Keratinocyte (primary cell): ENCODE measurements around the gene KRTAP19-5. TPM values are rescaled to one million over a fixed set of nuclear protein-coding genes. Genes with fewer than 3 reads are reported as not detected.

Experiments
- DNase-seq: peaks from one replicate; pipeline ENCODE4 v3.0.0-alpha.2; 2011; ENCODE audit warnings: low read depth, missing footprints, low spot score
- FAIRE-seq: peaks from 2 replicates; lab custom pipeline; 2011; peaks lifted over from hg19 to GRCh38; lab: Jason Lieb, UNC
- H2AFZ ChIP-seq: 2 replicates; pipeline ENCODE4 v1.6.0; 2012; ENCODE audit warnings: low read length, control low read depth, inconsistent platforms; ENCODE audit not compliant: control insufficient read depth
- H3K27ac ChIP-seq: 2 replicates; pipeline ENCODE4 v1.5.1; 2011; ENCODE audit warnings: low read length; ENCODE audit not compliant: control insufficient read depth, insufficient read depth
- H3K27me3 ChIP-seq: 3 replicates; pipeline ENCODE4 v1.6.0; 2011; ENCODE audit warnings: low read length; ENCODE audit not compliant: control insufficient read depth, insufficient read depth; ENCODE audit errors: extremely low read depth
- H3K36me3 ChIP-seq, 2 experiments: 2 replicates in 1 of 2; 3 replicates in 1 of 2; pipeline ENCODE4 v1.5.1; 2011; ENCODE audit warnings: low read length in 2 of 2, mild to moderate bottlenecking in 1 of 2; ENCODE audit not compliant: control insufficient read depth in 2 of 2, insufficient read depth in 2 of 2; ENCODE audit errors: extremely low read depth in 1 of 2
- H3K4me1 ChIP-seq: 3 replicates; pipeline ENCODE4 v1.5.1; 2011; ENCODE audit warnings: low read length; ENCODE audit not compliant: control insufficient read depth, insufficient read depth; ENCODE audit errors: extremely low read depth
- H3K4me2 ChIP-seq: 3 replicates; pipeline ENCODE4 v1.6.0; 2011; ENCODE audit warnings: low read depth, low read length; ENCODE audit not compliant: control insufficient read depth, insufficient read depth; ENCODE audit errors: extremely low read depth
- H3K4me3 ChIP-seq, 3 experiments: fragments of 200-600 bp in 1 of 3; sonication (generic) in 1 of 3; 2 replicates in 2 of 3; 3 replicates in 1 of 3; pipeline ENCODE4 v1.5.1; 2011 to 2016; ENCODE audit warnings: low read length in 3 of 3, mild to moderate bottlenecking in 3 of 3, control low read depth in 2 of 3, inconsistent platforms in 1 of 3, low read depth in 1 of 3, mixed read lengths in 1 of 3, mixed run types in 1 of 3, moderate library complexity in 1 of 3; ENCODE audit not compliant: control insufficient read depth in 2 of 3, insufficient read depth in 2 of 3; ENCODE audit errors: extremely low read depth in 1 of 3
- H3K79me2 ChIP-seq: 2 replicates; pipeline ENCODE4 v1.6.0; 2012; ENCODE audit warnings: low read length; ENCODE audit not compliant: control insufficient read depth, insufficient read depth
- H3K9ac ChIP-seq: 3 replicates; pipeline ENCODE4 v1.6.0; 2011; ENCODE audit warnings: low read length; ENCODE audit not compliant: control insufficient read depth, insufficient read depth; ENCODE audit errors: extremely low read depth
- H3K9me1 ChIP-seq: 3 replicates; pipeline ENCODE4 v1.6.0; 2011; ENCODE audit warnings: low read length; ENCODE audit not compliant: control insufficient read depth, insufficient read depth; ENCODE audit errors: extremely low read depth
- H3K9me3 ChIP-seq: 2 replicates; pipeline ENCODE4 v1.5.1; 2012; ENCODE audit warnings: low read depth, low read length; ENCODE audit not compliant: control insufficient read depth
- H4K20me1 ChIP-seq: 3 replicates; pipeline ENCODE4 v1.6.0; 2011; ENCODE audit warnings: low read length; ENCODE audit not compliant: control insufficient read depth, insufficient read depth; ENCODE audit errors: extremely low read depth
- CTCF ChIP-seq, 3 experiments: IDR thresholded peaks in 1 of 3; conservative IDR thresholded peaks in 1 of 3; optimal IDR thresholded peaks in 1 of 3; 2 replicates in 2 of 3; 3 replicates in 1 of 3; pipeline versions ENCODE3 to v1.5.1; 2011; ENCODE audit warnings: low read length in 3 of 3, mild to moderate bottlenecking in 3 of 3, moderate library complexity in 2 of 3, control low read depth in 1 of 3, inconsistent platforms in 1 of 3; ENCODE audit not compliant: insufficient read depth in 2 of 3; ENCODE audit errors: extremely low read depth in 1 of 3
- EZH2 ChIP-seq: IDR thresholded peaks from one replicate; pipeline ENCODE4 v1.6.1; 2012; ENCODE audit warnings: inconsistent platforms, mild to moderate bottlenecking, low read length, moderate library complexity
- dilution Hi-C: fragments of 300-500 bp; cut with MboI; formaldehyde crosslinking; loops from one replicate; pipeline ENCODE4 v1.7.0; 2020; ENCODE audit warnings: low sequenced_read_pairs; ENCODE audit not compliant: extremely low pct_ligation_motif_present
- polyA plus RNA-seq, 5 experiments: library from polyadenylated mRNA; depleted of rRNA in 3 of 5; stranded (reverse) in 3 of 5; stranded (forward) in 1 of 5; unstranded in 1 of 5; fragments of >200 nt; gene quantifications; 1 replicate in 1 of 5; 2 replicates in 3 of 5; 3 replicates in 1 of 5; pipeline versions ENCODE4 v1.2.1 to v1.2.3, GENCODE V29; 2011 to 2012; ENCODE audit warnings: missing spikeins in 2 of 5, low read depth in 1 of 5, low replicate concordance in 1 of 5

Gene KRTAP19-5
- polyA plus RNA-seq, 1 donor (not counting 4 experiments of a cell fraction or from before 2014, with no cell fraction given), result not detected

GRCh38 chr21:30491963-30492428 lies 9.9 kb downstream of the KRTAP19-5 start, which contains the start of gene KRTAP19-3:
Gene KRTAP19-3 (minus strand): TSS chr21:30492013. CDS start chr21:30491957, 56 bp downstream.
- no peak for FAIRE-seq
- dilution Hi-C loops, result no loop called here

GRCh38 chr21:30487336-30487735 lies 14.6 kb downstream of the KRTAP19-5 start, which contains the start of gene KRTAP19-2:
Gene KRTAP19-2 (minus strand): TSS chr21:30487436. CDS start chr21:30487348, 88 bp downstream.
- Histone ChIP-seq H2AFZ (no peak within 1 kb of the TSS), H4K20me1 (no peaks in the 10 kb centered on the region), H3K27me3 (no peaks in the 10 kb centered on the region), H3K79me2 (no peaks in the 10 kb centered on the region), H3K4me3 (no peak within 1 kb of the TSS), H3K9me3 (peaks cover 2% of the 10 kb centered on the region), H3K4me1 (no peaks in the 10 kb centered on the region), H3K9me1 (no peaks in the 10 kb centered on the region), H3K27ac (no peak within 1 kb of the TSS), H3K36me3 (no peaks in the 10 kb centered on the region), H3K9ac (no peak within 1 kb of the TSS), H3K4me2 (no peak within 1 kb of the TSS)
- no peak for FAIRE-seq
- no peak for TF ChIP-seq CTCF (optimal IDR thresholded peaks at IDR 0.05 in 1 of 3, IDR thresholded peaks at IDR 0.05 in 1 of 3, conservative IDR thresholded peaks at IDR 0.05 in 1 of 3; ENCODE audit: extremely low read depth in 1 of 3, insufficient read depth in 2 of 3, low read length in 3 of 3)
- no peak for TF ChIP-seq EZH2
- no peak for DNase-seq
- dilution Hi-C loops, result no loop called here

More at GRCh38 chr21:30491963-30492428, 9.9 kb downstream of the KRTAP19-5 start, which contains the start of gene KRTAP19-3:
- H4K20me1 ChIP-seq, result no peaks in the 10 kb centered on the region
- no peaks in the 10 kb centered on the region for H3K9me1 ChIP-seq
- no peaks in the 10 kb centered on the region for H3K79me2 ChIP-seq
- H3K9ac ChIP-seq, result no peak within 1 kb of the TSS
- H2AFZ ChIP-seq, result no peak within 1 kb of the TSS
- H3K4me3 ChIP-seq, result no peak within 1 kb of the TSS
- H3K36me3 ChIP-seq, result no peaks in the 10 kb centered on the region
- DNase-seq, result no peak
- no peaks in the 10 kb centered on the region for H3K4me1 ChIP-seq
- no peak for TF ChIP-seq CTCF (optimal IDR thresholded peaks at IDR 0.05 in 1 of 3, IDR thresholded peaks at IDR 0.05 in 1 of 3, conservative IDR thresholded peaks at IDR 0.05 in 1 of 3; ENCODE audit: extremely low read depth in 1 of 3, insufficient read depth in 2 of 3, low read length in 3 of 3)
- TF ChIP-seq EZH2, result no peak
- H3K9me3 ChIP-seq, result no peaks in the 10 kb centered on the region
- no peaks in the 10 kb centered on the region for H3K27me3 ChIP-seq
- H3K27ac ChIP-seq, result no peak within 1 kb of the TSS
- no peak within 1 kb of the TSS for H3K4me2 ChIP-seq
